H1 (cell line): ENCODE measurements around the gene RSPO1. TPM values are rescaled to one million over a fixed set of nuclear protein-coding genes. Genes with fewer than 3 reads are reported as not detected.

Experiments used
- CTCF ChIA-PET: fragments of 300-600 bp; sonication (Branson Sonifier 250); formaldehyde crosslinking; loops from one replicate; lab custom pipeline; 2021; ENCODE audit not compliant: partially characterized antibody; lab: Charles Lee
- POLR2A ChIA-PET: fragments of 300-600 bp; sonication (Branson Sonifier 250); formaldehyde crosslinking; loops from one replicate; lab custom pipeline; 2021; ENCODE audit warnings: inconsistent platforms; ENCODE audit not compliant: partially characterized antibody; lab: Charles Lee
- DNase-seq, 2 experiments: peaks; one replicate each; pipeline versions ENCODE4 v3.0.0 to v3.0.0-alpha.2; 2010 to 2022; ENCODE audit warnings: low spot score in 2 of 2, low read depth in 1 of 2, mixed read lengths in 1 of 2
- FAIRE-seq: peaks from 2 replicates; lab custom pipeline; 2011; peaks lifted over from hg19 to GRCh38; lab: Jason Lieb, UNC
- H2AFZ ChIP-seq: 2 replicates; pipeline ENCODE4 v1.8.1; 2012; ENCODE audit warnings: low read length, inconsistent platforms
- H2AK5ac ChIP-seq: 2 replicates; pipeline ENCODE4 v1.6.1; 2013; ENCODE audit warnings: low read depth, low read length
- H2BK120ac ChIP-seq: replicated peaks from 2 replicates; pipeline ENCODE3; 2013; ENCODE audit warnings: low read depth, low read length, inconsistent platforms
- H2BK12ac ChIP-seq: 2 replicates; pipeline ENCODE4 v1.6.1; 2013; ENCODE audit warnings: low read depth, low read length
- H2BK15ac ChIP-seq: 2 replicates; pipeline ENCODE4 v1.6.1; 2013; ENCODE audit warnings: low read length
- H2BK20ac ChIP-seq: 2 replicates; pipeline ENCODE4 v1.6.1; 2013; ENCODE audit warnings: low read length
- H2BK5ac ChIP-seq: 2 replicates; pipeline ENCODE4 v1.6.1; 2013; ENCODE audit warnings: low read depth, low read length
- H3K14ac ChIP-seq: 2 replicates; pipeline ENCODE4 v1.6.1; 2013; ENCODE audit warnings: inconsistent platforms; ENCODE audit not compliant: insufficient read length
- H3K18ac ChIP-seq: 2 replicates; pipeline ENCODE4 v1.6.1; 2013; ENCODE audit warnings: low read length; ENCODE audit errors: extremely low read depth
- H3K23ac ChIP-seq: 2 replicates; pipeline ENCODE4 v1.6.1; 2013; ENCODE audit warnings: inconsistent platforms; ENCODE audit not compliant: insufficient read length
- H3K23me2 ChIP-seq: 2 replicates; pipeline ENCODE4 v1.6.1; 2013; ENCODE audit warnings: low read depth, low read length
- H3K27ac ChIP-seq: 2 replicates; pipeline ENCODE4 v1.6.1; 2011; ENCODE audit warnings: low read depth, low read length, inconsistent platforms
- H3K27me3 ChIP-seq, 4 experiments: replicated peaks in 1 of 4; 1 replicate in 1 of 4; 2 replicates in 3 of 4; pipeline versions ENCODE4 v1.6.1 to v1.8.1; 2011 to 2013; ENCODE audit warnings: low read length in 3 of 4, mild to moderate bottlenecking in 3 of 4, inconsistent platforms in 2 of 4, mixed read lengths in 2 of 4, moderate library complexity in 1 of 4; ENCODE audit not compliant: control insufficient read depth in 3 of 4, insufficient read depth in 3 of 4; ENCODE audit errors: extremely low read depth in 1 of 4
- H3K36me3 ChIP-seq, 4 experiments: 2 replicates each; pipeline versions ENCODE4 v1.6.1 to v1.8.1; 2011 to 2013; ENCODE audit warnings: mild to moderate bottlenecking in 4 of 4, low read length in 3 of 4, moderate library complexity in 2 of 4, control low read depth in 1 of 4, inconsistent platforms in 1 of 4; ENCODE audit not compliant: insufficient read depth in 4 of 4, control insufficient read depth in 2 of 4
- H3K4ac ChIP-seq: replicated peaks from 2 replicates; pipeline ENCODE3; 2013; ENCODE audit warnings: low read length, low read depth, mixed read lengths, inconsistent platforms; ENCODE audit not compliant: insufficient read length
- H3K4me1 ChIP-seq, 4 experiments: replicated peaks in 1 of 4; 1 replicate in 1 of 4; 2 replicates in 3 of 4; pipeline versions ENCODE4 v1.6.1 to v1.8.1; 2011 to 2013; ENCODE audit warnings: low read length in 3 of 4, inconsistent platforms in 2 of 4, mixed read lengths in 1 of 4; ENCODE audit not compliant: insufficient read depth in 4 of 4, control insufficient read depth in 3 of 4
- H3K4me2 ChIP-seq, 2 experiments: 2 replicates each; pipeline versions ENCODE4 v1.6.1 to v1.8.1; 2011 to 2013; ENCODE audit warnings: low read depth in 2 of 2, low read length in 2 of 2, control low read depth in 1 of 2, inconsistent platforms in 1 of 2, mild to moderate bottlenecking in 1 of 2; ENCODE audit not compliant: insufficient read depth in 1 of 2
- H3K4me3 ChIP-seq, 4 experiments: fragments of 200-600, 300-600 bp in 1 of 4; sonication (generic), shearing (Covaris generic), sonication (Bioruptor Twin) in 1 of 4; 2 replicates each; pipeline versions ENCODE4 v1.5.1 to v1.8.1; 2011 to 2016; ENCODE audit warnings: low read length in 4 of 4, low read depth in 3 of 4, control low read depth in 2 of 4, inconsistent platforms in 2 of 4, mild to moderate bottlenecking in 2 of 4, mixed read lengths in 1 of 4, moderate library complexity in 1 of 4; ENCODE audit not compliant: insufficient read depth in 2 of 4; ENCODE audit errors: extremely low read depth in 1 of 4
- H3K56ac ChIP-seq: replicated peaks from 2 replicates; pipeline ENCODE3; 2013; ENCODE audit warnings: low read depth, mild to moderate bottlenecking, mixed read lengths, low read length, inconsistent platforms; ENCODE audit not compliant: insufficient read length
- H3K79me1 ChIP-seq: 2 replicates; pipeline ENCODE4 v1.6.1; 2013; ENCODE audit warnings: low read depth, low read length, control low read depth
- H3K79me2 ChIP-seq, 2 experiments: 2 replicates each; pipeline versions ENCODE4 v1.6.1 to v1.8.1; 2012 to 2013; ENCODE audit warnings: low read length in 2 of 2, mild to moderate bottlenecking in 2 of 2, inconsistent platforms in 1 of 2; ENCODE audit not compliant: insufficient read depth in 2 of 2, control insufficient read depth in 1 of 2
- H3K9ac ChIP-seq, 4 experiments: replicated peaks in 1 of 4; 1 replicate in 1 of 4; 2 replicates in 3 of 4; pipeline versions ENCODE4 v1.6.1 to v1.8.1; 2011 to 2013; ENCODE audit warnings: low read depth in 3 of 4, low read length in 3 of 4, control low read depth in 2 of 4, mild to moderate bottlenecking in 2 of 4, moderate library complexity in 2 of 4, inconsistent platforms in 1 of 4; ENCODE audit errors: extremely low read depth in 1 of 4
- H3K9me3 ChIP-seq, 2 experiments: 2 replicates each; pipeline versions ENCODE4 v1.6.1 to v1.8.1; 2012 to 2013; ENCODE audit warnings: mild to moderate bottlenecking in 2 of 2, moderate library complexity in 2 of 2, control low read depth in 1 of 2, inconsistent platforms in 1 of 2, low read depth in 1 of 2, low read length in 1 of 2, mixed read lengths in 1 of 2; ENCODE audit not compliant: insufficient read depth in 2 of 2
- H4K20me1 ChIP-seq, 2 experiments: replicated peaks in 1 of 2; 2 replicates each; pipeline versions ENCODE3 to v1.8.1; 2011 to 2013; ENCODE audit warnings: inconsistent platforms in 2 of 2, low read length in 2 of 2, mild to moderate bottlenecking in 1 of 2; ENCODE audit not compliant: insufficient read depth in 2 of 2, control insufficient read depth in 1 of 2
- H4K5ac ChIP-seq: 2 replicates; pipeline ENCODE4 v1.6.1; 2013; ENCODE audit warnings: low read length, low read depth, mixed read lengths, inconsistent platforms; ENCODE audit not compliant: insufficient read length
- H4K8ac ChIP-seq: 2 replicates; pipeline ENCODE4 v1.8.0; 2013; ENCODE audit warnings: mild to moderate bottlenecking, moderate library complexity, low read length, inconsistent platforms; ENCODE audit not compliant: insufficient read depth; ENCODE audit errors: extremely low read depth
- H4K91ac ChIP-seq: replicated peaks from 2 replicates; pipeline ENCODE3; 2013; ENCODE audit warnings: low read length, mixed read lengths, inconsistent platforms; ENCODE audit not compliant: insufficient read length
- ATF3 ChIP-seq: IDR thresholded peaks from 2 replicates; pipeline ENCODE4 v1.6.1; 2011; ENCODE audit warnings: low read depth, mild to moderate bottlenecking, low read length; ENCODE audit not compliant: insufficient read depth
- BRCA1 ChIP-seq: IDR thresholded peaks from 2 replicates; pipeline ENCODE4 v1.6.1; 2012; ENCODE audit warnings: low read depth, low read length, improper control_type of control experiment
- CTBP2 ChIP-seq: IDR thresholded peaks from 2 replicates; pipeline ENCODE4 v1.7.0; 2011; ENCODE audit warnings: borderline replicate concordance, mild to moderate bottlenecking, moderate library complexity, mixed read lengths, low read length; ENCODE audit not compliant: insufficient read depth, insufficient read length
- E2F6 ChIP-seq: IDR thresholded peaks from 2 replicates; pipeline ENCODE4 v1.6.1; 2012; ENCODE audit warnings: inconsistent platforms
- FOSL1 ChIP-seq: IDR thresholded peaks from 2 replicates; pipeline ENCODE4 v1.6.1; 2011; ENCODE audit warnings: mild to moderate bottlenecking, low read depth, low read length, moderate library complexity; ENCODE audit not compliant: insufficient read depth
- NRF1 ChIP-seq: IDR thresholded peaks from 2 replicates; pipeline ENCODE4 v1.6.1; 2011; ENCODE audit warnings: mild to moderate bottlenecking, low read depth, low read length, improper control_type of control experiment
- SIRT6 ChIP-seq: IDR thresholded peaks from one replicate; pipeline ENCODE4 v1.7.1; 2012; ENCODE audit warnings: low read length, inconsistent platforms
- SP2 ChIP-seq: IDR thresholded peaks from 2 replicates; pipeline ENCODE4 v1.6.1; 2012; ENCODE audit warnings: mild to moderate bottlenecking, low read length, inconsistent platforms
- SUZ12 ChIP-seq: fragments of 200-600 bp; sonication (generic); IDR thresholded peaks from 2 replicates; pipeline ENCODE4 v1.6.1; 2012; ENCODE audit warnings: mild to moderate bottlenecking, inconsistent platforms, low read length, moderate library complexity, mixed read lengths
- TBP ChIP-seq: IDR thresholded peaks from 2 replicates; pipeline ENCODE4 v1.6.1; 2011; ENCODE audit warnings: low read depth, low read length, improper control_type of control experiment
- WGBS, 2 experiments: shearing (Covaris generic) in 1 of 2; methylation state at CpG; one replicate each; pipeline versions ENCODE4 v1.1.6 to v1.1.7; 2013 to 2015; ENCODE audit warnings: low lambda C conversion rate in 2 of 2, mixed read lengths in 2 of 2, inconsistent platforms in 1 of 2, low coverage in 1 of 2, missing lambda C conversion rate in 1 of 2; ENCODE audit not compliant: insufficient replicate concordance in 2 of 2, insufficient coverage in 1 of 2, insufficient read length in 1 of 2; ENCODE audit errors: extremely low coverage in 1 of 2, missing lambda C conversion rate in 1 of 2; 5-methylcytosine and 5-hydroxymethylcytosine counted together
- polyA plus RNA-seq, 7 experiments: library from polyadenylated mRNA; depleted of rRNA in 3 of 7; stranded (reverse) in 5 of 7; unstranded in 2 of 7; fragments of >200 nt in 5 of 7; fragments of 200-250 nt in 2 of 7; gene quantifications; 1 replicate in 5 of 7; 2 replicates in 1 of 7; 4 replicates in 1 of 7; pipeline versions ENCODE4 v1.2.1 to v1.2.3, GENCODE V29; 2011 to 2013; ENCODE audit warnings: missing spikeins in 2 of 7, mixed read lengths in 2 of 7
- total RNA-seq: library from RNA; stranded (reverse); fragmentation: NEBNext Ultra II Directional; extraction: Animal tissue kit (Norgen Biotek cat#: 25700); gene quantifications from 2 replicates; pipeline ENCODE4 v1.2.1, GENCODE V29; 2021

The RSPO1 gene
- total and polyA plus RNA-seq, 2 of the 8 experiments (the other 6 are each of a cell fraction or from before 2014, with no cell fraction given), result 0.39 TPM; not detected in 1

GRCh38 chr1:37676281-37677142 lies 41.8 kb upstream of the RSPO1 start:
- H3K14ac ChIP-seq, result no peak overlapping the region
- peaks cover 0 to 5% (median 2%) of the 10 kb centered on the region in 4 experiments; a peak in 4 of 7 replicates for H3K4me1 ChIP-seq
- no peak overlapping the region for H3K56ac ChIP-seq
- H3K4me2 ChIP-seq, result 0 out of 4 replicates have a peak overlapping the region, but pooled peaks of 1 of the 2 experiments have one; percentile 7
- DNase-seq (no peak), FAIRE-seq (no peak)
- no peaks in the 10 kb centered on the region for H3K79me2 ChIP-seq
- H4K5ac ChIP-seq, result no peak overlapping the region
- ChIA-PET CTCF (interaction anchor here (0.7 to 20.8 kb wide), 6 partner anchors 10 to 114 kb away, joined by 3 to 400 read pairs (median 4); no protein-coding TSS in a partner anchor), POLR2A (interaction anchor here (1.1 to 1.3 kb wide), 2 partner anchors 9 to 12 kb away, joined by 3 to 4 read pairs; no protein-coding TSS in a partner anchor)
- H3K27me3 ChIP-seq, result no peaks in the 10 kb centered on the region
- H3K18ac ChIP-seq, result no peak overlapping the region
- no peak overlapping the region for H3K23ac ChIP-seq
- H3K79me1 ChIP-seq, result no peaks in the 10 kb centered on the region
- H4K20me1 ChIP-seq, result no peaks in the 10 kb centered on the region
- H3K36me3 ChIP-seq, result peaks cover 0 to 4% (median 2%) of the 10 kb centered on the region in 4 experiments; a peak in 2 of 8 replicates
- no peak overlapping the region for H3K4ac ChIP-seq
- H3K27ac ChIP-seq, result no peak overlapping the region
- no peak overlapping the region for H2BK15ac ChIP-seq
- H3K9me3 ChIP-seq, result no peaks in the 10 kb centered on the region
- no peak overlapping the region for H2BK120ac ChIP-seq
- H2AK5ac ChIP-seq, result no peak overlapping the region
- no peak overlapping the region for H4K8ac ChIP-seq
- H2AFZ ChIP-seq, result no peak overlapping the region; the same call in 1 of the 2 replicates
- H3K9ac ChIP-seq, result no peak overlapping the region
- H2BK5ac ChIP-seq, result no peak overlapping the region
- H4K91ac ChIP-seq, result no peak overlapping the region
- H3K4me3 ChIP-seq, result no peak overlapping the region
- H3K23me2 ChIP-seq, result no peaks in the 10 kb centered on the region
- WGBS, 2 experiments, result 79% methylated on average over 14 of the region's 14 CpGs; no CpG with 5 or more reads in 1 of the 2 experiments
- no peak overlapping the region for H2BK12ac ChIP-seq
- H2BK20ac ChIP-seq, result no peak overlapping the region
- TF ChIP-seq NRF1 (no peak), SUZ12 (no peak), ATF3 (no peak), TBP (no peak), SIRT6 (no peak), SP2 (no peak), CTBP2 (no peak), FOSL1 (no peak), BRCA1 (no peak), E2F6 (no peak)
